MM.1S (cell line): ENCODE data around the gene F2RL3.

Experiments used
- DNase-seq: peaks from one replicate; pipeline ENCODE4 v3.0.0-alpha.2; 2015
- H2AFZ ChIP-seq: fragments of 300-600 bp; sonication (generic); 2 replicates; pipeline ENCODE4 v1.6.0; 2016; ENCODE audit warnings: antibody characterized with exemption, low read length
- H3F3A ChIP-seq: fragments of 300-600 bp; sonication (generic); 2 replicates; pipeline ENCODE4 v1.6.1; 2016; ENCODE audit warnings: mild to moderate bottlenecking, antibody characterized with exemption, low read length, moderate library complexity, mixed read lengths; ENCODE audit not compliant: insufficient read depth
- H3K27ac ChIP-seq: fragments of 300-600 bp; sonication (generic); 2 replicates; pipeline ENCODE4 v1.5.1; 2016; ENCODE audit warnings: mild to moderate bottlenecking, low read length
- H3K27me3 ChIP-seq: fragments of 300-600 bp; sonication (generic); replicated peaks from 2 replicates; pipeline ENCODE4 v1.6.0; 2016; ENCODE audit warnings: low read length; ENCODE audit not compliant: insufficient read depth
- H3K36me3 ChIP-seq: fragments of 300-600 bp; sonication (generic); replicated peaks from 2 replicates; pipeline ENCODE4 v1.6.1; 2016; ENCODE audit warnings: mild to moderate bottlenecking, low read length, mixed read lengths; ENCODE audit not compliant: insufficient read depth
- H3K4me1 ChIP-seq: fragments of 300-600 bp; sonication (generic); 2 replicates; pipeline ENCODE4 v1.6.1; 2016; ENCODE audit warnings: low read length, mixed read lengths
- H3K4me2 ChIP-seq: fragments of 300-600 bp; sonication (generic); 2 replicates; pipeline ENCODE4 v1.6.0; 2016; ENCODE audit warnings: low read depth, low read length
- H3K4me3 ChIP-seq: fragments of 300-600 bp; sonication (generic); 2 replicates; pipeline ENCODE4 v1.5.1; 2016; ENCODE audit warnings: low read length, mixed read lengths
- H3K79me2 ChIP-seq: fragments of 300-600 bp; sonication (generic); 2 replicates; pipeline ENCODE4 v1.6.1; 2016; ENCODE audit warnings: mixed run types, low read length, mixed read lengths
- H3K9ac ChIP-seq: fragments of 300-600 bp; sonication (generic); 2 replicates; pipeline ENCODE4 v1.6.1; 2016; ENCODE audit warnings: low read length, mixed read lengths
- H3K9me2 ChIP-seq: fragments of 300-600 bp; sonication (generic); replicated peaks from 2 replicates; pipeline ENCODE4 v1.6.1; 2016; ENCODE audit warnings: mild to moderate bottlenecking, low read length, mixed read lengths; ENCODE audit not compliant: insufficient read depth
- H3K9me3 ChIP-seq: fragments of 300-600 bp; sonication (generic); replicated peaks from 2 replicates; pipeline ENCODE4 v1.6.1; 2016; ENCODE audit warnings: mild to moderate bottlenecking, low read length, mixed read lengths; ENCODE audit not compliant: insufficient read depth
- H4K20me1 ChIP-seq: fragments of 300-600 bp; sonication (generic); 2 replicates; pipeline ENCODE4 v1.6.1; 2016; ENCODE audit warnings: mild to moderate bottlenecking, low read length, moderate library complexity, mixed read lengths; ENCODE audit not compliant: insufficient read depth
- CTCF ChIP-seq: fragments of 300-600 bp; sonication (generic); IDR thresholded peaks from 2 replicates; pipeline ENCODE4 v1.5.1; 2016; ENCODE audit warnings: antibody characterized with exemption, low read length, mixed read lengths
- EZH2 ChIP-seq: fragments of 300-600 bp; sonication (generic); optimal IDR thresholded peaks from 2 replicates; pipeline ENCODE3; 2017; ENCODE audit warnings: low read depth, mild to moderate bottlenecking, antibody characterized with exemption, low read length, mixed read lengths
- EZH2phosphoT487 ChIP-seq: fragments of 300-600 bp; sonication (generic); IDR thresholded peaks from 2 replicates; pipeline ENCODE4 v1.6.1; 2018; ENCODE audit warnings: antibody characterized with exemption, low read length

The F2RL3 gene

GRCh38 chr19:16897856-16898161, 9.0 kb downstream of the F2RL3 start:
- no peaks in the 10 kb centered on the region for H3K36me3 ChIP-seq
- peak overlapping the region; percentile 92; the same call in 1 of the 2 replicates for H3K4me2 ChIP-seq
- no peak for TF ChIP-seq CTCF
- TF ChIP-seq EZH2 = no peak
- no peak for TF ChIP-seq EZH2phosphoT487
- H2AFZ ChIP-seq = peak overlapping the region; percentile 86
- H4K20me1 ChIP-seq = no peaks in the 10 kb centered on the region
- H3K9me3 ChIP-seq = no peaks in the 10 kb centered on the region
- 0 out of 2 replicates have a peak overlapping the region, but pooled peaks have one; percentile 21 for H3K9ac ChIP-seq
- H3K9me2 ChIP-seq = no peaks in the 10 kb centered on the region
- H3K27ac ChIP-seq = no peak overlapping the region
- peaks cover 7% of the 10 kb centered on the region; the same call in 1 of the 2 replicates for H3K4me1 ChIP-seq
- no peak for DNase-seq
- peaks cover 25% of the 10 kb centered on the region for H3K27me3 ChIP-seq
- no peaks in the 10 kb centered on the region for H3F3A ChIP-seq
- no peaks in the 10 kb centered on the region for H3K79me2 ChIP-seq
- peak overlapping the region; percentile 72 for H3K4me3 ChIP-seq

- no peak for TF ChIP-seq CTCF
- no peak for TF ChIP-seq EZH2
- TF ChIP-seq EZH2phosphoT487 = no peak
- no peak for DNase-seq
- Histone ChIP-seq H3K36me3 (no peaks in the 10 kb centered on the region), H3K4me1 (no peaks in the 10 kb centered on the region), H3K9me2 (no peaks in the 10 kb centered on the region), H2AFZ (no peak overlapping the region), H3K79me2 (no peaks in the 10 kb centered on the region), H3K4me3 (no peak overlapping the region), H4K20me1 (no peaks in the 10 kb centered on the region), H3K4me2 (no peak overlapping the region), H3K9ac (no peak overlapping the region), H3K27ac (no peak overlapping the region), H3K9me3 (no peaks in the 10 kb centered on the region), H3F3A (no peaks in the 10 kb centered on the region), H3K27me3 (peaks cover 32% of the 10 kb centered on the region)
Measured at GRCh38 chr19:16898361-16899015, 9.7 kb downstream of the F2RL3 start.

GRCh38 chr19:16899566-16900075, 10.8 kb downstream of the F2RL3 start:
- H3K9me2 ChIP-seq = no peaks in the 10 kb centered on the region
- H3K9ac ChIP-seq = no peak overlapping the region
- H3K4me3 ChIP-seq = no peak overlapping the region
- TF ChIP-seq EZH2phosphoT487 (no peak), CTCF (peak; percentile 75), EZH2 (no peak)
- H3K36me3 ChIP-seq = no peaks in the 10 kb centered on the region
- no peaks in the 10 kb centered on the region for H3K4me1 ChIP-seq
- no peaks in the 10 kb centered on the region for H3K9me3 ChIP-seq
- H3K4me2 ChIP-seq = no peak overlapping the region
- no peaks in the 10 kb centered on the region for H3K79me2 ChIP-seq
- H3K27me3 ChIP-seq = peaks cover 41% of the 10 kb centered on the region
- peak; percentile 65 for DNase-seq
- no peak overlapping the region for H2AFZ ChIP-seq
- H4K20me1 ChIP-seq = no peaks in the 10 kb centered on the region
- H3K27ac ChIP-seq = no peak overlapping the region
- no peaks in the 10 kb centered on the region for H3F3A ChIP-seq
